Measurements from ENCODE around the gene HSPB6.

Gene HSPB6

DNA sequence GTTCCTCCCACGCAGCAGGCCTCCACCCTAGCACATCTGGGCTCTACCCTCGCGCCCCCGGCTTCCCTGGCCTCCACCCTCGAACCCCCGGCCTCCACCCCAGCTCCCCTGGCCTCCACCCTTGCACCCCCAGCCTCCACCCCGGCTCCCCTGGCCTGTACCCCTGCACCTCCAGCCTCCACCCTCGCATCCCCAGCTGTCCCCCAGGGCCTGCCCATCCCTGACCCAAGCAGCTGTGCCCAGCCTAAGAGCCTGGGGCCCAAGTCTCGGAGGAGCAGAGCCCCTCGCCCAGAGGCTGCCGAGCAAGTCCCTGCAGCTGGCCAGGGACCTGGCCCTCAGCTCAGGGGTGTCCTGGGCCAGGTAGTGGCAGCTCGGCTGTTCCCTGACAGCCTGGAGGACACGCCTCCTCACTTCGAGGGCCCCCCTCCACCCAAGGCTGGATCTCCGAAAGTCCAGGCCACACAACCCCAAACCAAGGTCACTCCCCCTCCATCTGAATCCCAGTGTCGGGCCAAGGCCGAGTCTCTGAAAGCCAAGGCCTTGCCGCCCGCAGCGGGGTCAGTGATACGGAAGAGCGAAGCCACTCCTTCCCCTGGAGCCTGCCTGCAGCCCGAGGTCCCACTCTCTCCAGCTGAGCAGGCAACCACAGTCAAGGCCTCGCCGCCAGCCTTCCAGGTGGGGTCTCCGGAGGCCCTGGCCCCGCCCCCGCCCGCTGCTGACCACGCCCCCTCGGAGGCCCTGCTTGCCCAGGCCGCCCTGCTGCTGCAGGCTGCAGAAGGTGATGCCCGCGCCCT lies 10.7 kb upstream of the HSPB6 start:
- DNase-seq (ENCODE audit: low read depth) = no peak

GRCh38 chr19:35766571-35767104 lies 9.8 kb upstream of the HSPB6 start:
- DNase-seq (ENCODE audit: low read depth) = no peak

- no peak for DNase-seq (ENCODE audit: low read depth)
These were observed 7.8 kb upstream of the HSPB6 start for GRCh38 chr19:35764432-35765315.

GRCh38 chr19:35760711-35761349 lies 4.0 kb upstream of the HSPB6 start:
- no peak for DNase-seq (ENCODE audit: low read depth)

- DNase-seq (ENCODE audit: low read depth) = no peak
These were observed 2.9 kb upstream of the HSPB6 start for GRCh38 chr19:35759697-35760096.

DNA sequence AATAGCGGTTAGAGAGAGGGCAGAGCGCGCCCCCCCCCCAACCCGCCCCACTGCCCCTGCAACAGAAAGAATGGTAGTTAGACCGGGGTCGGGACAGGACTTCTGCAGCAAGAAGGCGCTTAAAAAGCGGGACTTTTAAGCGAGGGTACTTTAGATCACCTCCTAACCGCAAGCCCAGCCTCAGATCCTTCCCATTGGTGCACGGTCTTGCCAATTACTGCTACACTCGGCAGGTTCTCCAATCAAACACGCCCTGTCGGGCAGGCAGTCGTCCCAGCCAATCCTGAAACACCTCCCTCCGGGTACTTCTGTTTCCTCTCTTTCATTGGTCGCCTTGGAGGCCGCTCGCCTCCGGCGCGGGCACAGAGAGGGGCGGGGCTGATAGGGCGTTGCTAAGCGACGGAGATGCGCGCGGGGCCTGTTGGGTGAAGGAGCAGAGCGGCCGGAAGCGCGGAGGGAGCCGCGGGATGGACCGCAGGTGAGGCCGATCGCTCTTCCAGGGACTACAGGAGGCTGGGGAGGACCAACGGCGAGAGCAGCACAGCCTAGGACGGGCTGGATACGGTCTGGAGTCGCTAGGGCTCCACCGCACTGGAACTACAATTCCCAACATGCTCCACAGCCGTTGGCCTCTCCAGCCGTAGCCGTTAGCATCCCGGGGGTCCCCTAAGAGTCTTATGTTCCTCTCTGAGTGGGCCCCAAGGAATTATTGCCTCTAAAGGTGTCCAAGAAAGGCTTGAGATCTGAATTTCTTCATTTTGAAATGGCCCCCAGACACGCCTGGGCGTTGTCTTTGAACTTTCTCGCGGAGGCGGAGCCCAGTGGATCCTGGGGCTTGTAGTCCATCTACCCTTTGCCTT lies 1.1 kb upstream of the HSPB6 start, which contains the start of gene PROSER3:
Gene PROSER3 (plus strand): TSS at position 428 of the 860 bp plus-strand sequence. CDS start 40 bp downstream, at position 468.
- DNase-seq (ENCODE audit: low read depth) = peak; percentile 99

DNA sequence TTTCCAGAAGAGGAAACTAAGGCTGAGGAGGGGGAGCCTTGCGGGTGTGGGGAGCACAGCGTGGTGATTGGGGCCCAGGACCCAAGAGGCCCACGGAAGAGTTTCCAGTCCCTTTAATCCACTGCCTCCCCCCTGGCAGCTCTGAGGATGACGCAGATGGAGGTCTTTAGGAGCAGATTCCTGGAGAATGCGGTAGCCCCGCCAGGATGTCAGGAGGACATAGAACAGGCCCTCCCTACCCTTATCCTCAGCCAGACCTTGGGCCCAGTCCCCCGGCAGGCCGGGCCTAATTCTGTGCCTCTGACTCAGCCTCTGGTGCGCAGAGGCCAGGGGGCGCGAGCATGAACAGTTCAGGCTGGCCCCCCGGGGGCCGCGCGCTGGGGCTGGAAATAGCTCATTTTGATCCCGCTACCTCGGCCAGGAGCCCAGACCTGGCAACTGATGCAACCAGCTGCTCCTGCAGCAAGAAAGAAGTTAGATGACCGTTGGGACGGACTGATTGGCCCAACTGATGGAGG lies 461 bp upstream of the HSPB6 start:
- no peak for DNase-seq (ENCODE audit: low read depth)

DNA sequence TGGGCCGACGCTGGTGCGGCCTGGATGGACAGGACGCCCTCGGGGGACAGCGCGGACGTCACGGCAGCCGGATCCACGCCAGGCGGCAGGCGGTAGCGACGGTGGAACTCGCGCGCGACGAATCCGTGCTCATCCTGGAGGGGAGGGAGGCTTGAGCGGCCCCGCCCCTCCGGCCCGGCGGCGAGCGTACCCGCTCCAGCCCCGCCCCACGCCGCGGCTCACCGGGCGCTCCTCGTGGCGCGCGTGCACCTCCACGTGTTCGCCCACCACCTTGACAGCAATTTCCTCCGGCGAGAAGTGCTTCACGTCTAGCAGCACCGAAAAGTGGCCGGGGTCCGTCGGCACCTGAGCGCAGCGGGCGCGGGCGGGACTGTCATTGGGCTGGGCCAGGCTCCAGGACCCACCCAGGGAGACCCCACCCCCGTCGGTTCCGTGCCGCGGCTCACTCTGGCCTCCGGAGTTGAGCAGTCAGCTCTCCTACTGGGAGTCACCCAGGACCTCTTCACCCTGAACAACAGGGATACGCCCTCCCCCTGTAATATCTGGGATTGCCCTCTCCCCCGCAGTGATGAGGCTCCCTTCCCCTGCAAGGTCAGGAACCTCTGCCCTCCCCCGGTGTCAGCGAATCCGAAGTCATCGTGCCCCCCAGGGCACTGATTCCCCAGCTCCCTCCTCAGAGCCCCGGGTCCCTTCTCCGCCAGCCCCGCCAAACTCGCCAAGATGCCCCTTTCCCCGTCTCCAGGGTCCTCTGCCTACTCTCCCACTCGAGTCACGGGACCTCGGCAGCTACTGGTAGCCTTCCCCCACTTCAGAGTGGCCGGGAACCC lies 1.1 kb downstream of the HSPB6 start:
- DNase-seq (ENCODE audit: low read depth) = peak; percentile 36

GRCh38 chr19:35755131-35755549 lies 1.7 kb downstream of the HSPB6 start:
- no peak for DNase-seq (ENCODE audit: low read depth)

DNA sequence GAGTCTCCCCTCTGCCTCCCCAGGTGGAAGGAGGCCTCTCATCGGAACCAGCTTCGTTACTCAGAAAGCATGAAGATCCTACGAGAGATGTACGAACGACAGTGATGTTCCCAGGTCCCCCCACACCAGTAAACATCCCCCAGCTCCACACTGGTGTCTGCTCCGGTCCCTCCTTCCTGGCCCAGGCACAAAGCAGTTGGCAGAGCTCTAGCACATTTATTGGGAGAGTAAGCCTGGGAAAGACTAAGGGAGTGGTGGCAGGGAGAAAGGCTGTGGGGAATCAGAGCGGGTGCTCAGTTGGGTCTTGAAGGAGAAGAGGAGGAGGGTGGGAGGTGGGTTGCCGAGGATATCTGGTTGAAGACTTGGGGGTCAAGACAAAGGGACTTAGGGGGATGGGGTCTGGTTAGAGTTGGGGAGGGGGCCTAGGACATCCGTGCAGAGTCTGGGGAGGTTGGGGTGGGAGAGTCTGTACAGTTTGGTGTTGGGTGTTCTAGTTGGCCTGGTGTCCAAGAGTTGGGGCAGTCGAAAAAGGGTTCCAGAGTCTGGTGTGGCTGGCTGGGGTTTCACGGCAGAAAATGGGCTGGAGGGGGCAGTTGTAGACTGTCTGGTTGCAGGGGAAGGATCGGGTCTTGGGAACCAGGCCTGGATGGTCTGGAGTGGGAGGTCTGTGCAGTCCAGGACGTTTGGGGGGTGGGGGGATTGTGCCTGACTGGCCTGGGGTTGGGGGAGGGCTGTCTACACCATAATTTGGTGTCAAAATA lies 2.3 kb downstream of the HSPB6 start:
- no peak for DNase-seq (ENCODE audit: low read depth)

DNA sequence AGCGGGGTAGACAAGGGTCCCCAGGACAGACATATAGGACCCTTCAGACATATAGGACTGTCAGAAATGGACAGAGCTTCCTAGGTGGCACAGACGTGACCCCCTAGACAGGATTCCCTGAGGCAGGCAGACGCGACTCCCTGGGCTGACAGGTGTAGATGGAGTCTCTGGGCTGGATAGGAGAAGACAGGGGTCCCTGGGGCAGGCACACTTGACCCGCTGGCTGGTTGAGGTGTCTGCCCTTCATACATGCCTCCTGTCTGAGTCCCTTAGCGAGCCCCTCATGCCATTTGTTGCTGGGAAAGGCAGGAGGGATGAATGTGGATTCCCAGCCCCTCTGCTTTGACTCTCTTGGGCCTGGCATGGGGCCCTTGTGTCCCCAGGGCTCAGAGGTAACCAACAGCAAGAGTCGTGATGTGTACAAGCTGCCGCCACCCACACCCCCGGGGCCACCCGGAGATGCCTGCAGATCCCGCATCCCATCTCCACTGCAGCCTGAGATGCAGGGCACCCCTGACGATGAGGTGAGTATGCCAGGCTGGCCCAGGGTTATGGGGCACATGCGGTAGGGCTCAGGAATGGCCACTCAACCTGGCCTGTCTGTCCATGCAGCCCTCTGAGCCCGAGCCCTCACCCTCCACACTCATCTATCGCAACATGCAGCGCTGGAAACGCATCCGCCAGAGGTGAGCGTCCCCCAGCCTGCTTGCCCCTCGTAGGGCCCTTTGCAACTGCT lies 3.0 kb downstream of the HSPB6 start:
- DNase-seq (ENCODE audit: low read depth) = no peak

DNA sequence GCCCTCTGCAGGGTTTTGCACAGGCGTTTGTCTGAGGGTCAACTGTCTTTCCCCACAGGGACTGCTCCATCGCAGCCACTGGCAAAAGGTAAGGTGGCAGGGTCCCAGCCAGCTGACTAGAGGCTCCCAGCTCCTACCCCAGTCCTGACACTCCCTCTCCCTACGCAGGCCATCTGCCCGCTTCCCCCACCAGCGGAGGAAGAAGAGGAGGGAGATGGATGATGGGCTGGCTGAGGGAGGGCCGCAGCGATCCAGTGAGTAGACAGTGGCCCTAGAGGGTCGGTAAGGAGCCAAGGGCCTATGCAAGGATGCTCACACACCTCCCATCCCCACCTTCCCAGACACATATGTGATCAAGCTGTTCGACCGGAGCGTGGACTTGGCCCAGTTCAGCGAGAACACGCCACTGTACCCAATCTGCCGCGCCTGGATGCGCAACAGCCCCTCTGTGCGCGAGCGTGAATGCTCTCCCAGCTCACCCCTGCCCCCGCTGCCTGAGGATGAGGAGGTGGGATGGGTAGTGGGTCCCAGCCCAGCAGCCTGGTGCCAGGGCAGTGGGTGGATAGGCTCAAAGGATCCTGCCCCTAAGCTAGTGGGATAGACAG lies 4.0 kb downstream of the HSPB6 start:
- no peak for DNase-seq (ENCODE audit: low read depth)

DNA sequence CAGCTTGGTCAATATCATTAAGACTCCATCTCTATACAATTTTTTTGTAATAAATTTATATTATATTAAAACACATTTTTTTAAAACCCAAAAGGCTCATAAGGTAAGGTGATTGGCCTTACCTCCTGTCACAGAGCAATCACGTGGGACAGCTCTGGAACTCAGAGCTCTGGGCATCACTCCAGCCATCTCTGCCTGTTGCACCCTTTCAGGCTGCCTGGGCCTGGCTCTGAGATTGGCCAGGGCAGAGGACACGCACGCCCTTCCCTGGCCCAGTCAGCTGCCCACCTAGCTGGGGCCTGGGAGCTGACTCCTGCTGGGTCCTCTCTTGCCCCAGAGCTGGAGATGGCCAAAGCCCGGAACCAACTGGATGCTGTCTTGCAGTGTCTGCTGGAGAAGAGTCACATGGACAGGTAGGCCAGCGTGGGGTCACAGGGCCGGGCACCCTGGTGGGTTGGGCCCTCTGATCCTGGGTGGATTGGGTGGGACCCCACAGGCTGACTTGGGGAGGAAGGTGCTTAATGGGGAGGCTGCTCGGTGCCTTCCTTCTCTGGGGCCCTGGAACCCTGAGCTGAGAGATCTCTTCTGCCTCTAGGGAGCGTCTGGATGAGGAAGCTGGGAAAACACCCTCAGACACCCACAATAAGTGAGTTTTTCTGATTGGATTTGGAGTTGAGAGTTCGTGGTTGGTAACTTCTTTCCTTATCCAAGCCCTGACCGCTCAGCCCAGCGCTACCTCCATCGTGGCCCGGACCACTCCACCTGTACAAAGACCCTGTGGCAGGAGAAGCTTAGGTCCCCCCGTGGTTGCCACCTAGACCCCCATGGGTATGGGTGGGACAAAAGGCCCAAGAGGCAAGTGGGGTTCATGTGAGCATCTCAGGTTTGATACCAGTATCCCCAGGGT lies 4.7 kb downstream of the HSPB6 start:
- no peak for DNase-seq (ENCODE audit: low read depth)

GRCh38 chr19:35750167-35750566 lies 6.7 kb downstream of the HSPB6 start:
- no peak for DNase-seq (ENCODE audit: low read depth)

- peak; percentile 98 for DNase-seq (ENCODE audit: low read depth)
These were observed 8.5 kb downstream of the HSPB6 start, which contains the start of gene LIN37 for GRCh38 chr19:35748106-35749020. TSS of gene LIN37 (plus strand) at chr19:35748576. CDS start at chr19:35748725, 149 bp downstream.

DNA sequence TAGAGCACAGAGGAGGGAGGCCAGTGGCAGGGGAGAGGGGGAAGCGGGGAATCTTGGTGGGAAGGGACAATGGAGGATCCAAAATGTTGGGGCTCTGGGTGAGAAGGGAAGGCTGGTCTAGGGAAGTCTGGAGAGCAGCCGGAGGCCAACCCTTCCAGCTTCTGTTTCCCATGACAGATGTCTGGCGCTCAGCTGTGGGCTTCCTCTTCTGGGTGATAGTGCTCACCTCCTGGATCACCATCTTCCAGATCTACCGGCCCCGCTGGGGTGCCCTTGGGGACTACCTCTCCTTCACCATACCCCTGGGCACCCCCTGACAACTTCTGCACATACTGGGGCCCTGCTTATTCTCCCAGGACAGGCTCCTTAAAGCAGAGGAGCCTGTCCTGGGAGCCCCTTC lies 10.3 kb downstream of the HSPB6 start:
- DNase-seq (ENCODE audit: low read depth) = no peak
